ENCODE results near the gene OR2A7.
"Not testable (repeated sequence)": the region's sequence is repeated elsewhere in the genome, so short reads cannot be mapped to it uniquely, and the experiment has no call there.

The OR2A7 gene

DNA sequence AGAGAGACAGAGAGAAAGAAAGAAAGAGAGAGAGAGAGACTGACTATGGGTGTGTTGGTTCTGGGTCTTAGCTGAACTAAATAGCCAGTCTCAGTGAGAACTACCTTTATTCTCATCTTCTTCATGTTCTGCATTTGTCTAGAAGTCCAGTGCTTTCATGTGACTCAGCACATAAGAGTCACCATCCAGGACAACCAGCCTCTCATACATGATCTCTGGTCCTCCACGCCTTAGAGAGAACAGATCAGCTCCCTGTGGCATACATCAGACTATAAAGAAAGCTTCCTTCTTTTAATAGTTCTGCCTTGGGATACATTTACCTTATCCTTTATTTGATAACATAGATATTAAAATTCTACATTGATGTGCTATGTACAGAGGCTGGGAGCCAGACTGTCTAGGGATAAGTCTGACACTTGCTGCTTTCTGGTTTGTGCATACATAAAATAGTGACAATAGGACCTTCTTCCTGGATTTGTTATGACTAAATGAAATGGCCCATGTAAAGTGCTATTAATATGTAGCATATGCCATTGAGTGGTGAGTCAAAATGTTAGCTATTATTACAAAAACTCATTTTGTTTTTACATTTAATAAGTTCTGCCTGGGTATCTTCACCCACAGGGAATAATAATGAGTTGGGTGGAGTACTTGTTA lies 16.8 kb downstream of the OR2A7 start:
- DNase-seq: not testable (repeated sequence)

DNA sequence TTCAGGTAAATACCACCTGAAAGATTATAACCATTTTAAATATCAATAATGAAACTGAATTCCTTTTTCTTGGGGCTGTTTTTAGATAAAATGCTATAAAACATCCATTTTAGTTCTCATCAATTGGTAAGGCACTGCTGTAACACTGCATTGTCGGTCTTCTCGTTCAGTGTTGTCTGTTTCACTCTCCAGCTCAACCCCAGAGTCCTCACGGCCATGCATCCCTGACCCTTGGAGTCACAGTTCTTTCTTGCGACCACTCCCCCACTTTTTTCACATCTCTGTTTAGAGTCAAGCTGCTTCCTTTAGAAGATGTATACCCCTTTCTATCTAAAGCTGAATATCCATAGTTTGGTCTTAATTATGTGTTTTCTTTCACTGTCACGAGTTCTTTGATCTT lies 17.6 kb downstream of the OR2A7 start:
- not testable (repeated sequence) for DNase-seq

DNA sequence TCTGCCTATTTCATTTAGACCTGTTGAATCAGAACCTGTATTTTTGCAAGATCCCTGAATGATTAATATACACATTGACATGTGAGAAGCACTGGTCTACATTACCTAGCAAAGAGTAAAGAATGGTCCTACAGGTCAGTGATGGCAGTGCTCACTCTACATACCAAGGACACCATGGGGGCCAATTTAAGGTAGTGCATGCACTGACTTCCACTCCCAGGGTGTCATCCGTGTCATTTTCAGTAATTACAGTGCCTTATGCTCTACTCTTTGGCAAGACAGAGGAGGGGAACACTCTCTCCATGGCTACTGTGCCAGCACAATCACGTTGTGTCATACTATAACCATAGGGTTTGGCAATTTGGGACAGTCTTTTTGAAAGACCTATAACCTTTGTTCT lies 19.2 kb downstream of the OR2A7 start:
- not testable (repeated sequence) for DNase-seq

GRCh38 chr7:144239365-144239764 lies 25.2 kb downstream of the OR2A7 start, which contains the start of gene OR2A42:
OR2A42 (minus strand) TSS chr7:144239605; CDS start chr7:144232843, 6,762 bp downstream.
- DNase-seq: not testable (repeated sequence)

DNA sequence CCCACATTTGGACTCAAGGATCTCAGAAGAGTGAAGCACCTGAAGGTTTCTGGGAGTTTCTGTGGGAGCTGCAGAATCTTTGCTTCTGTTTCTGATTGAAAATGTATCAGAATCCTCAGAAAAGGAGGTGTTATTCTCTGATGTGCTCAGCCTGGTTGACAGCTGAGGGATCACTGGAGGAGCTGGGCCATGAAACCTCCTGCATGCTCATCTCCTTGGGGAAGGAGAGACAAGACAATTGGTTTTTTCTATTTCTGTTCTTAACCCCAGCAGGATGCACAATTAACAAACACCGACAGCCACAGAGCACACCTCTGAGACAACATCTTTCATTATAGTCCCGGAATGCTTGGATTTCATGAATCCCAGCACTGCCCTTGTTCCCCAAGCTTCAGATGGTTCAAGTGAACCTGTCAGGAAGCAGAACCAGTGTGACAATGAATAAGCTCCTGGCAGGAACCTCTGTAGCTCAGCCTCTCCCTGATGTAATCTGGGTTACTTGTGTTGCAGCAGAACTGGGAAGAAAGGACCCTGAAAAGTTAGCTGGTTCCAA lies 26.0 kb downstream of the OR2A7 start:
- DNase-seq: not testable (repeated sequence)

- not testable (repeated sequence) for DNase-seq
These were observed 31.6 kb downstream of the OR2A7 start for GRCh38 chr7:144233039-144233438.

GRCh38 chr7:144231027-144231426 lies 33.6 kb downstream of the OR2A7 start:
- not testable (repeated sequence) for DNase-seq

- DNase-seq: not testable (repeated sequence)
These were observed 35.8 kb downstream of the OR2A7 start for GRCh38 chr7:144228810-144229209.

GRCh38 chr7:144226866-144227265 lies 37.7 kb downstream of the OR2A7 start:
- DNase-seq: not testable (repeated sequence)

DNA sequence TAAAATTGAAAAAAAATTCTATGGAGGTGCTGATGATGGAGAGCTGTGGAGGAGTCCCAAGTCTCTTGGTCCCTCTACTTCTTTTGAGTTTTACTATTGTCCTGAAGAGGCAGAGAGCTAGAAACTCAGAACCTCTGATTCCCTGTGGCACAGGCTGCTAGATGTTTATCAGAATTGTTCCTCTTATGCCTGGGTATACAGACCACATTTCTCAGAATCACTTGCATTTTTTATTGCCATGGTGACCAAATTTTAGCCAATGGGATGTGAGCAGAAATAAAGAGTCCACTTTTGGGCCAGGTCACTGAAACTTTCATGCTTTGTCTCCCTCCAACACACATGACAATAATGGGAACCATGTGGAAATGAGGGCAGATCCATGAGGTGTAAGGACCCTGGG lies 40.9 kb downstream of the OR2A7 start:
- not testable (repeated sequence) for DNase-seq

GRCh38 chr7:144220531-144220930 lies 44.1 kb downstream of the OR2A7 start:
- not testable (repeated sequence) for DNase-seq

- not testable (repeated sequence) for DNase-seq
These were observed 45.4 kb downstream of the OR2A7 start for GRCh38 chr7:144219149-144219548.

GRCh38 chr7:144218581-144218980 lies 46.0 kb downstream of the OR2A7 start:
- DNase-seq: not testable (repeated sequence)

DNA sequence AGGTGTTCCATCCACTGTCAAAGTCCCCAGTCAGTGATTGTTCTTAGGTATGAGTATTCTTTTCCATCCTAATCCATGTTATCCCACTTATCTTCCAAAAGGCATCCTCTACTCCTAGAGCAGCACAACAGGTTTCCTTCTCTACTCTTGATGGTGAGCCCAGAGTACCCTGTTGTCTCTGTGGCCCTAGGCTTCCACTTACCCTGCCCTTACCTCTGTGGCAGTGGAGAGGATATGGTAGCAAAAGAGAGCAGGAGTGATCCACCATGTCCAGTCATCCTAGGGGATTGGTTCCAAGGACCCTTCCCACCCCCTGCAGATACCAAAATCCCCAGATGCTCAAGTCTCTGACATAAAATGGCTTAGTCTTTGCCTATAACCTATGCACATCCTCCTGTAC lies 47.4 kb downstream of the OR2A7 start:
- DNase-seq: not testable (repeated sequence)

Measured in NCI-H2029 treated with DMSO at 0.1 percent for 48 hours (cell line).